Measurements from ENCODE around the gene PCDHB11.

DNA sequence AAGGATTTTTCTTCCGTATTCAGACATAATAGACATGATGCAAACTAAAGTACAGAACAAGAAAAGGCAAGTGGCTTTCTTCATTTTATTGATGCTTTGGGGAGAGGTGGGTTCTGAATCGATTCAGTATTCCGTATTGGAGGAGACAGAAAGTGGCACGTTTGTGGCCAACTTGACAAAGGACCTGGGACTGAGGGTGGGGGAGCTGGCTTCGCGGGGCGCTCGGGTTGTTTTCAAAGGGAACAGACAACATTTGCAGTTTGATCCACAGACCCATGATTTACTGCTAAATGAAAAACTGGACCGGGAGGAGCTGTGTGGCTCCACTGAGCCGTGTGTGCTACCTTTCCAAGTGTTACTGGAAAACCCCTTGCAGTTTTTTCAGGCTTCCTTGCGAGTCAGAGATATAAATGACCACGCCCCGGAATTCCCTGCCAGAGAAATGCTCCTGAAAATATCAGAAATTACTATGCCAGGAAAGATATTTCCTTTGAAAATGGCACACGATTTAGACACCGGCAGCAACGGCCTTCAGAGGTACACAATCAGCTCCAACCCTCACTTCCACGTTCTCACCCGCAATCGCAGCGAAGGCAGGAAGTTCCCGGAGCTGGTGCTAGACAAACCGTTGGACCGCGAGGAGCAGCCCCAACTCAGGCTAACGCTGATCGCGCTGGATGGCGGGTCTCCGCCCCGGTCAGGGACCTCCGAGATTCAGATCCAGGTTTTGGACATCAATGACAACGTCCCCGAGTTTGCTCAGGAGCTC lies 49.0 kb upstream of the PCDHB11 start:
- TF ChIP-seq, protein P1, sequence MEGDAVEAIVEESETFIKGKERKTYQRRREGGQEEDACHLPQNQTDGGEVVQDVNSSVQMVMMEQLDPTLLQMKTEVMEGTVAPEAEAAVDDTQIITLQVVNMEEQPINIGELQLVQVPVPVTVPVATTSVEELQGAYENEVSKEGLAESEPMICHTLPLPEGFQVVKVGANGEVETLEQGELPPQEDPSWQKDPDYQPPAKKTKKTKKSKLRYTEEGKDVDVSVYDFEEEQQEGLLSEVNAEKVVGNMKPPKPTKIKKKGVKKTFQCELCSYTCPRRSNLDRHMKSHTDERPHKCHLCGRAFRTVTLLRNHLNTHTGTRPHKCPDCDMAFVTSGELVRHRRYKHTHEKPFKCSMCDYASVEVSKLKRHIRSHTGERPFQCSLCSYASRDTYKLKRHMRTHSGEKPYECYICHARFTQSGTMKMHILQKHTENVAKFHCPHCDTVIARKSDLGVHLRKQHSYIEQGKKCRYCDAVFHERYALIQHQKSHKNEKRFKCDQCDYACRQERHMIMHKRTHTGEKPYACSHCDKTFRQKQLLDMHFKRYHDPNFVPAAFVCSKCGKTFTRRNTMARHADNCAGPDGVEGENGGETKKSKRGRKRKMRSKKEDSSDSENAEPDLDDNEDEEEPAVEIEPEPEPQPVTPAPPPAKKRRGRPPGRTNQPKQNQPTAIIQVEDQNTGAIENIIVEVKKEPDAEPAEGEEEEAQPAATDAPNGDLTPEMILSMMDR (conservative IDR thresholded peaks at IDR 0.05 in 1 of 2, IDR thresholded peaks at IDR 0.05 in 1 of 2; ENCODE audit: low read depth in 1 of 2, low read length in 2 of 2): no peak
- no peak for TF ChIP-seq EZH2 (IDR thresholded peaks at IDR 0.05; ENCODE audit: low read length, missing control alignments)

All from fibroblast of lung (primary cell).